ENCODE results near the gene DPYD. TPM values are rescaled to one million over a fixed set of nuclear protein-coding genes. Genes with fewer than 3 reads are reported as not detected.

The DPYD gene
- total RNA-seq, 2 experiments from 2014 or later: 34.4 to 35.9 TPM

DNA sequence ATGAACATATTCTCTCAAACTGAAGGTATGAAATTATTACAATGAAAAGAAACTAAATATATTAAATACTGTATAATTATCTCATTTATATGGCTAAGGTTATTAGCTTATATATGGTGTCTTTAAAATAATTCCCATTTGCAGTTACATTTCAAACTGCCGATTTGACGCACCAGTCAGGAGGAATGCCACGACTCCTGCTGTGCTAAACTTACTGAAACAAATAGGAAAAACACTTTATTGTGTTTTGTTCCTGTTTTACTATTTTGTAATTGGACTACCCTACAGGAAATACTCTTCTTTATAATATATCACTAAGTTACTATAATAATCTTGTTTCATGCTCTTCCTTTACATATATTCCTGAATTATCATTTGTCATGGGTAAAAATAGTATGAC is 117.8 kb downstream of the DPYD start:
- Mint-ChIP-seq H3K27ac (no peak overlapping the region), H3K36me3 (ENCODE audit: low read depth) (peaks cover 21% of the 10 kb centered on the region), H3K9me3 (no peaks in the 10 kb centered on the region), H3K4me3 (no peak overlapping the region), H3K27me3 (no peaks in the 10 kb centered on the region), H3K4me1 (ENCODE audit: low read depth) (peaks cover 10% of the 10 kb centered on the region)
- CTCF ChIA-PET: no interaction called here
- no peak for ATAC-seq (ENCODE audit: poor library complexity)
- no peak for TF ChIP-seq CTCF (IDR thresholded peaks at IDR 0.05)
- no peak for DNase-seq
- H3K27ac ChIP-seq (ENCODE audit: low read depth in 1 of 2, low read length in 2 of 2): no peak overlapping the region
- H3K36me3 ChIP-seq (ENCODE audit: insufficient read depth, low read length): peaks cover 3% of the 10 kb centered on the region
- H3K4me3 ChIP-seq (ENCODE audit: low read length): no peak overlapping the region
- intact Hi-C loops (cut with DNase I, micrococcal nuclease): no loop called here
- POLR2A ChIA-PET: no interaction called here
- no peaks in the 10 kb centered on the region for H3K4me1 ChIP-seq (ENCODE audit: insufficient read depth, low read length)
- H3K27me3 ChIP-seq (ENCODE audit: control insufficient read depth in 1 of 2, insufficient read depth in 2 of 2, low read length in 2 of 2): no peaks in the 10 kb centered on the region
- no peaks in the 10 kb centered on the region for H3K9me3 ChIP-seq (ENCODE audit: control insufficient read depth in 1 of 2, insufficient read depth in 1 of 2, low read length in 2 of 2)

DNA sequence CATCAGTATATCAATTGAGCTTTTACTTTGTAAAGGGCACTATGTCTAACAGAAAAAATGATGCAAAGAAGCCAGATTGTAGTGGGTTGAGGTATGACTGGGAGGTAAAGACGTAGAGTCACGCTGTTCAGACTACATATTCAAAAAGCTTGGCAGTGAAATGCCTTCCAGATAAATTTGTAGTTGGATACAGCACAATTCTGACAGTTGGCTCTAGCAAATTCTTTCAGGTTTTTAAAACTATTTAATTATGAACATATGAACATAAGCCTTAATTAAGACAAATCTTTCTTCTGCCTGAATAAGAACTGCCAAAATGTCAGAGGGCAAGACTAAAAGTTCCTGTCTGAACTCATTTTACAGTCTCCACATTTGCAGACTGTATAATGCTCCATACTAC is 118.8 kb downstream of the DPYD start:
- DNase-seq (no peak), ATAC-seq (ENCODE audit: poor library complexity) (no peak)
- POLR2A ChIA-PET: no interaction called here
- Histone ChIP-seq H3K4me1 (ENCODE audit: insufficient read depth, low read length) (no peaks in the 10 kb centered on the region), H3K4me3 (ENCODE audit: low read length) (no peak overlapping the region), H3K27me3 (ENCODE audit: control insufficient read depth in 1 of 2, insufficient read depth in 2 of 2, low read length in 2 of 2) (no peaks in the 10 kb centered on the region), H3K9me3 (ENCODE audit: control insufficient read depth in 1 of 2, insufficient read depth in 1 of 2, low read length in 2 of 2) (no peaks in the 10 kb centered on the region), H3K27ac (ENCODE audit: low read depth in 1 of 2, low read length in 2 of 2) (no peak overlapping the region), H3K36me3 (ENCODE audit: insufficient read depth, low read length) (peaks cover 3% of the 10 kb centered on the region)
- no peaks in the 10 kb centered on the region for H3K9me3 Mint-ChIP-seq
- H3K36me3 Mint-ChIP-seq (ENCODE audit: low read depth): peaks cover 21% of the 10 kb centered on the region
- CTCF ChIA-PET: no interaction called here
- no peak overlapping the region for H3K27ac Mint-ChIP-seq
- TF ChIP-seq CTCF (IDR thresholded peaks at IDR 0.05): no peak
- intact Hi-C loops (cut with DNase I, micrococcal nuclease): no loop called here
- peaks cover 14% of the 10 kb centered on the region for H3K4me1 Mint-ChIP-seq (ENCODE audit: low read depth)
- H3K4me3 Mint-ChIP-seq: no peak overlapping the region
- H3K27me3 Mint-ChIP-seq: no peaks in the 10 kb centered on the region

DNA sequence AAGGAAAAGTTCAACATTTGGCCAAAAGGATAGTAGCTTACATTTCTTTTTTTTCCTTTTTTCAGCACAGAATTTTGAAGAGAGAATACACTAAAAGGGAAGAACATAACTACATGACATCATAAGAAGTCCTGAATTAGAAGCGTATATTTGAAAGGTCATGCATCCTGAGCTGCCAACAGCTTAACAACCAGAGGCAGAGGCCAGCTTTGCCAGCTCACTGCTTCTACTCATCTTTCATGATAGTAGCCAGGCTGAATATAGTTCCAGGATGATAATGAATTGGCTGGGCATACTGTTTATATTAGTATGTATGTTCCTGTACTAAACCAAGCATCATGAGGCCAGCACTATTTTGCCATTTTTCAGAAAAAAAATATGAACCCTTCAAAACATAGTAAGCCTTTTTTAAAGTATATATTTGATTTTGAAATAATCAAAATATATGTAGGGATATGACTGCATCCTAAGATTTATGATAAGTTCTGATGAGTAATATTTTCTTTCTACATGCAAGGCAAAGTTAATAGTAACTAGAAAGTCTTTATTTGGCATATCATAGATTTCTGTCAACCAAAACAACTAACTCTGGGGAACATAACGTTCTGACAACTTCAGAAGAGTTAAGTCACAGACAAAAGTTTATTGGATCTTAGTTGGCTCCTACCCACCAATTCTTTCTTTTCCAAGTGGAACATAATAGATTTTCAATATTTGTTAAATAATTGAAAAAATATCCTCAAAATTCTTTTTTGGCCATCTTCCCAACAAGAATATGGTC is 123.2 kb downstream of the DPYD start:
- H3K4me1 ChIP-seq (ENCODE audit: insufficient read depth, low read length): no peaks in the 10 kb centered on the region
- POLR2A ChIA-PET: no interaction called here
- CTCF ChIA-PET: no interaction called here
- Mint-ChIP-seq H3K36me3 (ENCODE audit: low read depth) (peaks cover 21% of the 10 kb centered on the region), H3K27me3 (no peaks in the 10 kb centered on the region), H3K27ac (no peak overlapping the region), H3K9me3 (no peaks in the 10 kb centered on the region), H3K4me1 (ENCODE audit: low read depth) (peaks cover 26% of the 10 kb centered on the region), H3K4me3 (no peak overlapping the region)
- H3K36me3 ChIP-seq (ENCODE audit: insufficient read depth, low read length): peaks cover 3% of the 10 kb centered on the region
- no peaks in the 10 kb centered on the region for H3K27me3 ChIP-seq (ENCODE audit: control insufficient read depth in 1 of 2, insufficient read depth in 2 of 2, low read length in 2 of 2)
- ATAC-seq (ENCODE audit: poor library complexity): no peak
- no peak for TF ChIP-seq CTCF (IDR thresholded peaks at IDR 0.05)
- H3K4me3 ChIP-seq (ENCODE audit: low read length): no peak overlapping the region
- no peaks in the 10 kb centered on the region for H3K9me3 ChIP-seq (ENCODE audit: control insufficient read depth in 1 of 2, insufficient read depth in 1 of 2, low read length in 2 of 2)
- H3K27ac ChIP-seq (ENCODE audit: low read depth in 1 of 2, low read length in 2 of 2): no peak overlapping the region
- intact Hi-C loops (cut with DNase I, micrococcal nuclease): no loop called here
- no peak for DNase-seq

Measured in CD4-positive, alpha-beta T cell (primary cell).